ENCODE measurements around the gene IZUMO4.

Gene IZUMO4

DNA sequence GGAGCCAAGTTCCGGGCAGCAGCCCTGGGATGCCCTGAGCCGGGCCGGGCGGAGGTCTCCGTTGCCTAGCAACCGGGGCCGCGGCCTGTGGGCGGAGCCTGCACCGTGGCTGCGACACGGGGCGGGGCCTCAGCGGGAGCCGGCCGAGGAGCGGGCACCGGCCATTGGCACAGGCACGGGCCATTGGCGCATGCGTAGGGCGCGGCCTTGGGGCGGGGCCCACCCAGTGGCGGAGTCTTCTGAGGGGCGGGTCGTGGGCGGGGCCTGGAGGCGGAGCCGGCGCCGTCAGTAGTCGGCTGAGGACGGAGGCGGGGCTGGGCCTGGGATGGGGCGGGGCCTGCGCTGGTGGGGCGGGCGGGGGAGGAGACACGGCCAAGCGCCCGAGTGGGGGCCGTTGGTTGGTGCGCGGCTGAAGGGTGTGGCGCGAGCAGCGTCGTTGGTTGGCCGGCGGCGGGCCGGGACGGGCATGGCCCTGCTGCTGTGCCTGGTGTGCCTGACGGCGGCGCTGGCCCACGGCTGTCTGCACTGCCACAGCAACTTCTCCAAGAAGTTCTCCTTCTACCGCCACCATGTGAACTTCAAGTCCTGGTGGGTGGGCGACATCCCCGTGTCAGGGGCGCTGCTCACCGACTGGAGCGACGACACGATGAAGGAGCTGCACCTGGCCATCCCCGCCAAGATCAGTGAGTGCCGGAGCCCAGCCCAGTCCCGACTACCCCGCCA, at the start of gene IZUMO4:
Gene IZUMO4 (plus strand): TSS at position 436 of the 723 bp plus-strand sequence. CDS start 31 bp downstream, at position 467.
- peak; percentile 99 to 100 for DNase-seq (ENCODE audit: low read depth in 2 of 2)

DNA sequence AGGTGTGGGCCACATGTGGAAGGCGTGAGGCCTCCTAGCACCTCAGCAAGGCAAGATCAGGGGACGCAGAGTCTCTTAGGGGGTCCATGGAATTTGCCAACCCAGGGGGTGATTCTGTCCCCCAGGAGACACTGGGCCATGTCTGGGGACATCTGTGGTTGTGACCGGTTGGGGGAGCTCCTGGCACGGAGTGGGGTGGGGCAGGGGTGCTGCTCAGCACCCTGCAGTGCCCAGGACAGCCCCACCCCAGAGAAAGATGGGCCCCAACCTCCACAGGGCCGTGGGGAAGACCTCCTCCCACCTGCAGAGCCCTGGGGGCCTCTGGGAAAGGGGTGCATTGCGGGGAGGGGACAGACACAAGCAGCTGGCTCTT, 49.7 kb upstream of the IZUMO4 start:
- no peak for DNase-seq (ENCODE audit: low read depth in 2 of 2)

DNA sequence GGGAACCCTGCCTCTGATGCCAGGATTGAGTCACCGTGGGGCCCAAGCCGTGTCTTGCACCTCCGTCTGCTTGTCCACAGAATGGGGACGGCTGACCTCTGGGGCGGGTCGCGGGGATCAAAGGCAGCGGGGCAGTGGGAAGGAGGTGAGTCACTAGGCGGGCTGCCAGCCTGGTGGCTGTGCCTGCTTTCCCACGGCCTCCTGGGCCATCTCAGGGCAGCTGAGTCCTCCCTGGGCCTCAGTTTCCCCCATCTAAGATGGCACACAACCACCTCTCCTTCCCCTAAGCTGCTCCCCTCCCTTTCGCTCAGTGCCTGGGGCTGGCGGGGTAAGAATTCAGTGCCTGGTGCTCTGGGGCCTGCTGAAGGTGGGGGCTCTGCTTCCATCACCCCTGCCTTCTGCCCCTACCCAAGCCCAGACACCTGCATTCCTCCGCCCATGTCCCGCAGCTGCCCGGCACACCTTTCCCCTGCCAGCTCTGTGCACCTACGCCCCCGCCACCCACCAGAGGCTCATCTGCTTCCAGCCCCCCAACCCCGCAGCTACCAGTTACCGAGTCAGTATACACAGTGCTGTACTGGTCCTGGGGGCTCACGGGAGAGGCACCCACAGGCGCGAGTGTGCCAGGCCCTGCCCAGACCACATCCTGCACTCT, 49.1 kb upstream of the IZUMO4 start:
- DNase-seq (ENCODE audit: low read depth in 2 of 2) = no peak

DNA sequence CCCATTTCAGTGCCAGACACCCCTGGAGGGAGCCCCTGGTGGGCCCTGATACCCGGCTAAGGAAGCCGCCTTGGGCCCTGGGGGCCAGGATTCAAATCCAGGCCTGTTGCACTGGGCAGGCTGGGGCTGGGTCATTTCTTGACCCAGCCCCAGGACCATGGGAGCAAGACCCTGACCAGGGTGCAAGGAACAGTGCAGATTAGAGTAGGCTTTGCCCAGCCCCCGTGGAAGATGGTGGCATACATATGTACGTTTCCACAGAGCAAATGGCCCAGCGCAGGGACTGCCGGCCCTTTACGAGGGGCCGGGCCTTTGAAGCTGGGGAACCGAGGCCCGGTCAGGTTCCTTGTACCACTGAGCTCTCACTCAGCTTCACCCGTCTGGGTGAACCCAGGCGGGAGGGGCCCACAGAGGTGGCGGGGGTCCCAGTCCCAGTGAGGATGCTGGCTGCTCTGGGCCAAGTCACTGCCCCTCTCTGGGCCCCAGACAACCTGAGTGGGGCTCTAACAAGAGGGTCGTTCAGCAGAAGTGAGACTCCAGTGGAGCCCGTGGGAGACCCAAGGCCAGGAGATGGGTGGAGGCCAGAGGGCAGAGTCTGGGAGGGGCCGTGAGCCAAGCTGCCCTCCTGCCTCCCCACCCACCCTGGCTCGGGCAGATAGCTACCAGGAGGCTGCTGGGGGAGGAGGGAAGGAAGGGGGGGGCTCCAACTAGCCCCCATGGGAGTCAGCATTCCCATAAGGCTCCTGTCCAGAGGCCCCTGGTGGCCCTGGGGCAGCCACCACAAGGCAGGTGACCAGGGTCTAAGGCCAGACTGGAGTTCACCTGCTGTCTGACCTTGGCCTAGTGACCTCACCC, 48.4 kb upstream of the IZUMO4 start:
- no peak for DNase-seq (ENCODE audit: low read depth in 2 of 2)

- no peak for DNase-seq (ENCODE audit: low read depth in 2 of 2)
These were observed 47.6 kb upstream of the IZUMO4 start for GRCh38 chr19:2048959-2049740.

- DNase-seq (ENCODE audit: low read depth in 2 of 2) = no peak
These were observed 46.9 kb upstream of the IZUMO4 start for GRCh38 chr19:2049741-2050348.

GRCh38 chr19:2050349-2050990, 46.2 kb upstream of the IZUMO4 start:
- DNase-seq (ENCODE audit: low read depth in 2 of 2) = no peak

DNA sequence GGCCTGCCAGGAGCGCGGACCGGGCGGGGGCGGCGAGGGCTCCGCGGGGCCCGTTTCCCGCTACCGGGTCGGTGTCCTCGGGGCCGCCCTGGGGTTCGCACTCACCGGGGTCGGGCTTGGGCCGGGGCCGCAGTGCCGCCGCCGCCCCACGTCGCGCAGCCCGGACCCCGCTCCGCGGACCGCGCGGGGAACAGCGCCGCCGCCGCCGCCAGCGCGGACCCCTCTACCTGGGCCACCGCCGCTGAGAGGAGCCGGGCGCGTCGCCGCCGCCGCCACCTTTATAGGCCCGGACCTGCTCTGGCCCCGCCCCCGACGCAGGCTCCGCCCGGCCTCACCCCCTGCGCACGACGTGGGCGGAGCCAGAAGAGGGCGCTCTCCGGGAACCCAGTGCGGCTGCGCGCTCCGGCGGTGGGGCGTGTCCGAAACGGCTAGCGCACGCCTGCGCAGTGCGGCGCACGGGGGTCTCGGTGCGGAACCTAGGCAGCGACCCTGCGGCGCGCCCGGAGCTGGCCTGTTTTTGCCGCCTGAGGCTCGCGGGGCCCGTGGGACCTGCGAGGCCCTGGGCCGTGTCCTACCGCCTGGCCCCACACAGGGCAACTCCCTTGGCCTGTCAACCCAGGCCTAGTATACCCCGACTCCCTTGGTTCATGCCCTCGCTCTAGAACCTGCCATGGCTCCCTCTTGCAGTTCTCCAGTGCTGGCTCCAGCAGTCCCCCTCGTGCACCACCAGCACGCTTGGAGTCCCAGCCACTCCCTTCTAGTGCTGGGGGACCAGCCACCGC, 45.5 kb upstream of the IZUMO4 start, which contains the start of gene MKNK2:
Gene MKNK2 (minus strand): TSS at position 254 of the 782 bp plus-strand sequence. CDS start 393 bp downstream, outside the sequence.
- peak; percentile 92 to 94 for DNase-seq (ENCODE audit: low read depth in 2 of 2)

- DNase-seq (ENCODE audit: low read depth in 2 of 2) = no peak
These were observed 44.7 kb upstream of the IZUMO4 start for GRCh38 chr19:2051773-2052704.

DNA sequence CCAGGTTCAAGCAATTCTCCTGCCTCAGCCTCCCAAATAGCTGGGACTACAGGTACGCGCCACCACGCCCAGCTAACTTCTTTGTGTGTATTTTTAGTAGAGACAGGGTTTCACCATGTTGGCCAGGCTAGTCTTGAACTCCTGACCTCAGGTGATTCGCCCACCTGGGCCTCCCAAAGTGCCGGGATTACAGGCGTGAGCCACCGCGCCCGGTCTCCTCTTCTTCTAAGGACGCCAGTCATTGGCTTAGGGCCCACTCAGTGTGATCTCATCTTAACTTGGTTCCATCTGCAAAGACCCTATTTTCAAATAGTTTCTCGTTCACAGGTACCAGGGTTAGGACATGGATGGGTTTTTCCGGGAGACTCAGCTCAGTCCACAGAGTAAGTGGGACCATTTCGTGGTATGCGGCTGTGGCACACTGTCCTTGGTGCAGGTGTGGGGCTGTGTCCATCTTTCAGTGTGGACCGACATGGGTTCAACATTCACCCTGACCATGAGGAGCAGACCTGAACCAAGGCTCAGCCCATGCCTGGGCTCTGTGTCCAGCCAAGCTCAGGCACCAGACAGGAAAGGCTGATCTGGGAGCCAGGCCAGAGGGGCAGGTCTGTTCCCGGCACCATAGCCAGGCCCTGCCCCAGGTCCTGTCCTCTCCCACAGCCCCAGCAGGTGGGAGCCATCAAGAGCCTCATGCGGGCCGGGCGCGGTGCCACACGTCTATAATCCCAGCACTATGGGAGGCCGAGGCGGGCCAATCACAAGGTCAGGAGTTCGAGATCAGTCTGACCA, 42.9 kb upstream of the IZUMO4 start:
- no peak for DNase-seq (ENCODE audit: low read depth in 2 of 2)

DNA sequence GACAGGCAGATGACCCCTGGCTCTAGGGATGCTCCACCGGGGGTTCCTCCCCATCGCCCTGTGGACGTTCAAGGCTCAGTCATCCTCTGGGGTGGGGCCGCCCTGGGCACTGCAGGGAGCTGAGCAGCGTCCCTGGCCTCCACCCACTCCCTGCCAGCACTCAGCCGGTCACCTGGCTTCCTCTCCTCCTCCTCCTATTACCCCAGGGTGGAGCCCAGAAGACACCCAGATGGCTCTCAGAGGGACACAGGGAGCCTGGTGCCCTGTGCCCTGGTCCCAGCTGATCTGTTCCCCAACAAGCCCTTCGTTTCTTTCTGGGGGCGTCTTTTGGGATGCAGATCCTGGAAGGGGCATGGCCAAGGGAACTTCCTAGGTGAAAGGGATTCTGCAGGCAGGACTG, 42.0 kb upstream of the IZUMO4 start:
- DNase-seq (ENCODE audit: low read depth in 2 of 2) = no peak

GRCh38 chr19:2055931-2056836, 40.5 kb upstream of the IZUMO4 start:
- no peak for DNase-seq (ENCODE audit: low read depth in 2 of 2)

DNA sequence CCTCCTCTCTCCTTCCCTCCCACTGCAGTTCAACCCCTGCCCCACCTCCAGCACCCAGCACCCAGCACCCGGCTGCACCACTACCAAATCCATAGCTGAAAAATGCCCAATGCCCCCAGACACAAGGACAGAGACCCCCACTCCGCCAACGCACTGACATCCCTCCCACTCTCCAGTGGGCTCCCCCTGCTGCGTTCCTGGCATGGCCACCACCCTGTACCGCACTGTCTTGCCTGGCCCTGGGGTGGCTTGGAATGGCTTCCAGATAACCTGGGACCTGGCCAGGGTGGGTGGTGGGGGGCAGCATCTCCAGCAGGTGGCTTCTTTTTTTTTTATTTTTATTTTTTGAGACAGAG, 39.9 kb upstream of the IZUMO4 start:
- DNase-seq (ENCODE audit: low read depth in 2 of 2) = no peak

DNA sequence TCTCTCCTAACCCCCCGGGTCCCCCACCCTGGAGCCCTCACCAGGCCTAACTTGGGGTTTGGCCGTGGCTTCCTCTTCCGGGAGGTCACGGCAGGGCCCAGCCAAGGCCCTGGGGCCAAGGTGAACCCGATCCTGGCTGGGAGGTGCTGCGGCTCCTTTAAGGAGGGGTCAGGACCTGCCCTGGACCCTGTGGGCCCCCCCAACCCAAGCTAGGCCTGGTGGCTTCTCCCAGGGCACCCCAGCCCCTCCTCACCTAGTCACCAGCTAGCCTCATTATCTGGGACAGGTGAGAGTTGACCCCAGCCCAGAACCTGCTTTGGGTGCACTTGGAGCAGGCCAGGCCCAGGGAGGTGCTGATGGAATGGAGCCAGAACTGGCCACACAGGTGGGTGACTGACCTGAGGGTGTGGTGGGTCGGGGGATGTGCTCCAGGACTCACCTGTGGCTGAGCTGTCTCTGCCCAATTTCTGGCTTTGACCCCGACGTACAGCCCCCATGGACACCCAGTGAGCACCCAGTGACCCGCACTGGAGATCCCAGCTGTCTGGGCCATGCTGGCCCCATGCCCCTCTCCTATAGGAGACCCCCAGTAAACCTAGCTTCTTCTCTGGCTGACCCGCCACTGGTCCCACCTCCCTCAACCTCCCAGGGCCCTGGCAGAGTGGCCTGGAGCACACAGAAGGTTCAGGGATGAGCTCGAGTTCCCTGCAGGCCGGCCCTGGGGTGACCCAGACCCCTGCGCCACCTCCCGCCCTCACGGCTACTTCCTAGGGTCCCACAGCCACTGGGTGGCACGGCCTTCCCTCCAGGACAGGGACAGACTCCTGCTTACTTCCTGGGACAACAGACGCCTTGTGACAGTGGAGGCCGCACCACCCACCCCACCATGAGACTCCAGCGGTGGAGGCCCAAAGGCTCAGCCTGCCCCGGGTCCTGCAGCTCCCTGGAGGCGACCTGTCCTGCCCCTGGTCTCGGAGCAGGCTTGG, 38.9 kb upstream of the IZUMO4 start:
- DNase-seq (ENCODE audit: low read depth in 2 of 2) = no peak

GRCh38 chr19:2058570-2059421, 37.9 kb upstream of the IZUMO4 start:
- no peak for DNase-seq (ENCODE audit: low read depth in 2 of 2)

All from stimulated activated CD4-positive, alpha-beta T cell treated with anti-CD3 and anti-CD28 coated beads, Interleukin-15, amount 100 ng/mL, for 48 hours (primary cell).